ENCODE measurements around the gene MAP6.

MAP6 gene

DNA sequence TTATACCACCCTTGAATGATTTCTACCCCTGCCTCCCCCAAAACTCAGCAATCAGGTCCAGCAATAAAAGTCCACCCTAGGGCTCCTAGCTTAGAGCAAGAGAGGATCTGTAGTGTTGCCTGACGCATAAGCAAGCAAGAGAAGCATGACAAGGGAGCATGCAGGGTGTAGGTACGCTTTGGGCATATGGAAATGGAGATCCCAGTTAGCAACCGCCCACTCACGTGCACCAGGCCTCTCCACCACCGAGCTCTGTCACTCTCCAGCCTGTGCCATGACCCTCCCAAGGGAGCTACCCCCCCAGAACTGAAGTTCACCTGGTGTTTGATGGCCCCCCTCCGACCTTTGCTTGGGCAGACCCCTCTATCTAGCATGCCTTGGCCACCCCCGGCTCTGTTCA lies 67.3 kb downstream of the MAP6 start:
- TF ChIP-seq, protein P1, sequence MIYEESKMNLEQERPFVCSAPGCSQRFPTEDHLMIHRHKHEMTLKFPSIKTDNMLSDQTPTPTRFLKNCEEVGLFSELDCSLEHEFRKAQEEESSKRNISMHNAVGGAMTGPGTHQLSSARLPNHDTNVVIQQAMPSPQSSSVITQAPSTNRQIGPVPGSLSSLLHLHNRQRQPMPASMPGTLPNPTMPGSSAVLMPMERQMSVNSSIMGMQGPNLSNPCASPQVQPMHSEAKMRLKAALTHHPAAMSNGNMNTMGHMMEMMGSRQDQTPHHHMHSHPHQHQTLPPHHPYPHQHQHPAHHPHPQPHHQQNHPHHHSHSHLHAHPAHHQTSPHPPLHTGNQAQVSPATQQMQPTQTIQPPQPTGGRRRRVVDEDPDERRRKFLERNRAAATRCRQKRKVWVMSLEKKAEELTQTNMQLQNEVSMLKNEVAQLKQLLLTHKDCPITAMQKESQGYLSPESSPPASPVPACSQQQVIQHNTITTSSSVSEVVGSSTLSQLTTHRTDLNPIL (CRISPR knock-in tag; IDR thresholded peaks at IDR 0.05; ENCODE audit: low read depth) = no peak
- TF ChIP-seq BACH2 (CRISPR knock-in tag; IDR thresholded peaks at IDR 0.05; ENCODE audit: borderline replicate concordance) (no peak), ZNF70 (CRISPR knock-in tag; IDR thresholded peaks at IDR 0.05) (no peak)
- TF ChIP-seq, protein P2, sequence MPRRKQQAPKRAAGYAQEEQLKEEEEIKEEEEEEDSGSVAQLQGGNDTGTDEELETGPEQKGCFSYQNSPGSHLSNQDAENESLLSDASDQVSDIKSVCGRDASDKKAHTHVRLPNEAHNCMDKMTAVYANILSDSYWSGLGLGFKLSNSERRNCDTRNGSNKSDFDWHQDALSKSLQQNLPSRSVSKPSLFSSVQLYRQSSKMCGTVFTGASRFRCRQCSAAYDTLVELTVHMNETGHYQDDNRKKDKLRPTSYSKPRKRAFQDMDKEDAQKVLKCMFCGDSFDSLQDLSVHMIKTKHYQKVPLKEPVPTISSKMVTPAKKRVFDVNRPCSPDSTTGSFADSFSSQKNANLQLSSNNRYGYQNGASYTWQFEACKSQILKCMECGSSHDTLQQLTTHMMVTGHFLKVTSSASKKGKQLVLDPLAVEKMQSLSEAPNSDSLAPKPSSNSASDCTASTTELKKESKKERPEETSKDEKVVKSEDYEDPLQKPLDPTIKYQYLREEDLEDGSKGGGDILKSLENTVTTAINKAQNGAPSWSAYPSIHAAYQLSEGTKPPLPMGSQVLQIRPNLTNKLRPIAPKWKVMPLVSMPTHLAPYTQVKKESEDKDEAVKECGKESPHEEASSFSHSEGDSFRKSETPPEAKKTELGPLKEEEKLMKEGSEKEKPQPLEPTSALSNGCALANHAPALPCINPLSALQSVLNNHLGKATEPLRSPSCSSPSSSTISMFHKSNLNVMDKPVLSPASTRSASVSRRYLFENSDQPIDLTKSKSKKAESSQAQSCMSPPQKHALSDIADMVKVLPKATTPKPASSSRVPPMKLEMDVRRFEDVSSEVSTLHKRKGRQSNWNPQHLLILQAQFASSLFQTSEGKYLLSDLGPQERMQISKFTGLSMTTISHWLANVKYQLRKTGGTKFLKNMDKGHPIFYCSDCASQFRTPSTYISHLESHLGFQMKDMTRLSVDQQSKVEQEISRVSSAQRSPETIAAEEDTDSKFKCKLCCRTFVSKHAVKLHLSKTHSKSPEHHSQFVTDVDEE (CRISPR knock-in tag; IDR thresholded peaks at IDR 0.05) = no peak
- ATAC-seq = no peak

- no peak for ATAC-seq
- TF ChIP-seq, protein P2 (CRISPR knock-in tag; IDR thresholded peaks at IDR 0.05) = no peak
- TF ChIP-seq PPARA (CRISPR knock-in tag; IDR thresholded peaks at IDR 0.05; ENCODE audit: borderline replicate concordance) (no peak), TOX (CRISPR knock-in tag; IDR thresholded peaks at IDR 0.05; ENCODE audit: borderline replicate concordance) (no peak), ZNF8 (CRISPR knock-in tag; IDR thresholded peaks at IDR 0.05) (no peak), CSDC2 (CRISPR knock-in tag; IDR thresholded peaks at IDR 0.05) (no peak), BACH2 (CRISPR knock-in tag; IDR thresholded peaks at IDR 0.05; ENCODE audit: borderline replicate concordance) (no peak), ESRRG (CRISPR knock-in tag; IDR thresholded peaks at IDR 0.05) (no peak), GLIS3 (CRISPR knock-in tag; IDR thresholded peaks at IDR 0.05) (no peak), TCF4 (CRISPR knock-in tag; IDR thresholded peaks at IDR 0.05; ENCODE audit: borderline replicate concordance) (no peak), OSR1 (CRISPR knock-in tag; IDR thresholded peaks at IDR 0.05) (no peak), ZNF565 (CRISPR knock-in tag; conservative IDR thresholded peaks at IDR 0.05; ENCODE audit: low read depth) (no peak), ZC3H10 (CRISPR knock-in tag; IDR thresholded peaks at IDR 0.05) (no peak), ZNF70 (CRISPR knock-in tag; IDR thresholded peaks at IDR 0.05) (no peak), ISL1 (CRISPR knock-in tag; IDR thresholded peaks at IDR 0.05) (no peak), RARB (CRISPR knock-in tag; IDR thresholded peaks at IDR 0.05) (no peak), ZFP30 (CRISPR knock-in tag; IDR thresholded peaks at IDR 0.05) (no peak), ARNTL (CRISPR knock-in tag; IDR thresholded peaks at IDR 0.05; ENCODE audit: borderline replicate concordance, low read depth) (no peak)
- TF ChIP-seq, protein P1 (CRISPR knock-in tag; IDR thresholded peaks at IDR 0.05; ENCODE audit: low read depth) = no peak
- TF ChIP-seq, protein P3, sequence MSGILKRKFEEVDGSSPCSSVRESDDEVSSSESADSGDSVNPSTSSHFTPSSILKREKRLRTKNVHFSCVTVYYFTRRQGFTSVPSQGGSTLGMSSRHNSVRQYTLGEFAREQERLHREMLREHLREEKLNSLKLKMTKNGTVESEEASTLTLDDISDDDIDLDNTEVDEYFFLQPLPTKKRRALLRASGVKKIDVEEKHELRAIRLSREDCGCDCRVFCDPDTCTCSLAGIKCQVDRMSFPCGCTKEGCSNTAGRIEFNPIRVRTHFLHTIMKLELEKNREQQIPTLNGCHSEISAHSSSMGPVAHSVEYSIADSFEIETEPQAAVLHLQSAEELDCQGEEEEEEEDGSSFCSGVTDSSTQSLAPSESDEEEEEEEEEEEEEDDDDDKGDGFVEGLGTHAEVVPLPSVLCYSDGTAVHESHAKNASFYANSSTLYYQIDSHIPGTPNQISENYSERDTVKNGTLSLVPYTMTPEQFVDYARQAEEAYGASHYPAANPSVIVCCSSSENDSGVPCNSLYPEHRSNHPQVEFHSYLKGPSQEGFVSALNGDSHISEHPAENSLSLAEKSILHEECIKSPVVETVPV (CRISPR knock-in tag; IDR thresholded peaks at IDR 0.05) = no peak
These were observed 68.5 kb downstream of the MAP6 start for GRCh38 chr11:75600356-75600755.

DNA sequence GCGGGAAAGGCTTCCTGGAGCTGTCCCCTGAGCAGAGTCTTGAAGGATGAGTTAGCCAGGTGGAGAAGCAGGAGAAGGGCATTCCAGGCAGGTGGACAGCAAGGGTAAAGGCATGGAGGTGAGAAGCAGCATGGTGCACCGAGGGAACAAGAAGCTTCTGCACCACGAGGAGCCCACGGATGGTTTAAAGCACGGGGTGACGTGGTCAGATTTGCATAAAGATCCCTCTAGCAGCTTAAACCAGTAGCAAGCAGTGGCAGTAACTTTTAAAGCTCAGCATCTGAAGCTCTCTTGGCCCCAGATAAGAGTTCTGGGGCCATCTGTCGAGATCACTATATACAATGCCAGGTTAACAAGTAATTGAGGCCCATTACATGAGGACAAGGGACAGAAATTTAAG lies 69.9 kb downstream of the MAP6 start:
- TF ChIP-seq, protein P1 (CRISPR knock-in tag; IDR thresholded peaks at IDR 0.05; ENCODE audit: low read depth) = no peak
- TF ChIP-seq, protein P2 (CRISPR knock-in tag; IDR thresholded peaks at IDR 0.05) = no peak
- no peak for ATAC-seq

Measured in SK-N-SH treated with all-trans-retinoic acid at 6 μM for 48 hours (cell line).